SK-N-SH (cell line): ENCODE measurements around the gene PSD. TPM values are rescaled to one million over a fixed set of nuclear protein-coding genes. Genes with fewer than 3 reads are reported as not detected.
"Not testable (repeated sequence)": the region's sequence is repeated elsewhere in the genome, so short reads cannot be mapped to it uniquely, and the experiment has no call there.

Source experiments
- CTCF ChIA-PET: fragments of 300-600, 350-600 bp; formaldehyde crosslinking; extraction: SDS; loops from one replicate; lab custom pipeline; 2021; lab: Yijun Ruan, JAX
- POLR2A ChIA-PET: fragments of 350-600 bp; sonication (Branson Sonifier 250); formaldehyde crosslinking; extraction: SDS; loops from one replicate; lab custom pipeline; 2020; ENCODE audit warnings: antibody characterized with exemption, inconsistent platforms; lab: Yijun Ruan, JAX
- DNase-seq: peaks from one replicate; pipeline ENCODE4 v3.0.0; 2012
- H2AFZ ChIP-seq: fragments of 200-600 bp; sonication (generic); 2 replicates; pipeline ENCODE4 v1.8.1; 2016; ENCODE audit warnings: antibody characterized with exemption, mild to moderate bottlenecking, low read depth
- H3F3A ChIP-seq: fragments of 200-600 bp; sonication (generic); replicated peaks from 2 replicates; pipeline ENCODE3; 2016; ENCODE audit warnings: antibody characterized with exemption, mild to moderate bottlenecking; ENCODE audit not compliant: insufficient read depth
- H3K27ac ChIP-seq, 2 experiments: fragments of 200-500 bp in 1 of 2; fragments of 200-600 bp in 1 of 2; sonication (Bioruptor generic) in 1 of 2; sonication (generic), shearing (Covaris generic) in 1 of 2; 2 replicates each; pipeline versions ENCODE4 v1.5.1 to v1.6.1; 2014 to 2016; ENCODE audit warnings: low read depth in 2 of 2, inconsistent platforms in 1 of 2, low read length in 1 of 2, mild to moderate bottlenecking in 1 of 2, mixed read lengths in 1 of 2
- H3K27me3 ChIP-seq: fragments of 200-600 bp; sonication (generic), shearing (Covaris generic); 2 replicates; pipeline ENCODE4 v1.6.1; 2016; ENCODE audit warnings: mixed run types; ENCODE audit not compliant: insufficient read depth
- H3K36me3 ChIP-seq, 2 experiments: fragments of 200-500 bp in 1 of 2; fragments of 200-600 bp in 1 of 2; sonication (Bioruptor generic) in 1 of 2; sonication (generic) in 1 of 2; replicated peaks in 1 of 2; 2 replicates each; pipeline versions ENCODE3 to v1.5.1; 2014 to 2016; ENCODE audit warnings: low read length in 1 of 2, mild to moderate bottlenecking in 1 of 2; ENCODE audit not compliant: insufficient read depth in 2 of 2, control insufficient read depth in 1 of 2
- H3K4me1 ChIP-seq, 2 experiments: fragments of 200-500 bp in 1 of 2; fragments of 200-600 bp in 1 of 2; sonication (Bioruptor generic) in 1 of 2; sonication (generic), shearing (Covaris generic) in 1 of 2; 2 replicates each; pipeline versions ENCODE4 v1.5.1 to v1.6.1; 2014 to 2016; ENCODE audit warnings: low read depth in 1 of 2, low read length in 1 of 2, mixed run types in 1 of 2; ENCODE audit not compliant: insufficient read depth in 2 of 2, control insufficient read depth in 1 of 2
- H3K4me2 ChIP-seq: fragments of 200-600 bp; sonication (generic), shearing (Covaris generic); 2 replicates; pipeline ENCODE4 v1.6.1; 2017; ENCODE audit warnings: mixed run types
- H3K4me3 ChIP-seq, 2 experiments: fragments of 200-500 bp in 1 of 2; fragments of 200-600 bp in 1 of 2; sonication (Bioruptor generic) in 1 of 2; sonication (generic), shearing (Covaris generic) in 1 of 2; 2 replicates each; pipeline versions ENCODE4 v1.5.1 to v1.8.1; 2014 to 2016; ENCODE audit warnings: low read depth in 2 of 2, inconsistent platforms in 1 of 2, low read length in 1 of 2, mild to moderate bottlenecking in 1 of 2, mixed read lengths in 1 of 2, moderate library complexity in 1 of 2
- H3K79me2 ChIP-seq: fragments of 200-600 bp; sonication (generic); 2 replicates; pipeline ENCODE4 v1.8.1; 2017; ENCODE audit warnings: mild to moderate bottlenecking; ENCODE audit not compliant: insufficient read depth
- H3K9ac ChIP-seq: fragments of 200-600 bp; sonication (generic); 2 replicates; pipeline ENCODE4 v1.6.1; 2017; ENCODE audit warnings: mixed run types
- H3K9me2 ChIP-seq: fragments of 200-600 bp; sonication (generic); 2 replicates; pipeline ENCODE4 v1.6.1; 2017; ENCODE audit warnings: mixed run types
- H3K9me3 ChIP-seq: fragments of 200-600 bp; sonication (generic); 2 replicates; pipeline ENCODE4 v1.6.1; 2017; ENCODE audit warnings: mixed run types, mild to moderate bottlenecking, moderate library complexity
- H4K20me1 ChIP-seq: fragments of 200-600 bp; sonication (generic); 2 replicates; pipeline ENCODE4 v1.6.1; 2017; ENCODE audit warnings: mild to moderate bottlenecking, mixed run types; ENCODE audit not compliant: insufficient read depth
- ELF1 ChIP-seq: IDR thresholded peaks from 2 replicates; pipeline ENCODE4 v1.4.0; 2012
- GATA2 ChIP-seq: sonication (generic); formaldehyde crosslinking; IDR thresholded peaks from 2 replicates; pipeline ENCODE4 v1.5.0; 2020; ENCODE audit warnings: mild to moderate bottlenecking, missing genetic modification reagents
- MEF2A ChIP-seq: IDR thresholded peaks from 2 replicates; pipeline ENCODE4 v1.4.0; 2012; ENCODE audit warnings: low read depth, borderline replicate concordance
- NRF1 ChIP-seq: IDR thresholded peaks from 2 replicates; pipeline ENCODE4 v1.6.1; 2012; ENCODE audit warnings: low read depth, mild to moderate bottlenecking, low read length
- POLR2AphosphoS5 ChIP-seq: IDR thresholded peaks from 2 replicates; pipeline ENCODE4 v1.6.1; 2012; ENCODE audit warnings: low read depth, low read length
- RFX5 ChIP-seq: IDR thresholded peaks from 2 replicates; pipeline ENCODE4 v1.6.1; 2012; ENCODE audit warnings: mild to moderate bottlenecking, improper control_type of control experiment, low read length
- SMC3 ChIP-seq: IDR thresholded peaks from 2 replicates; pipeline ENCODE4 v1.6.1; 2012; ENCODE audit warnings: low read depth, low read length, improper control_type of control experiment
- TCF12 ChIP-seq: IDR thresholded peaks from 2 replicates; pipeline ENCODE4 v1.4.0; 2012
- TEAD4 ChIP-seq: IDR thresholded peaks from 2 replicates; pipeline ENCODE4 v1.4.0; 2012; ENCODE audit warnings: mild to moderate bottlenecking, borderline replicate concordance; ENCODE audit not compliant: insufficient read depth
- WGBS: methylation state at CpG from one replicate; pipeline ENCODE4 v1.1.6; 2017; ENCODE audit warnings: low lambda C conversion rate; 5-methylcytosine and 5-hydroxymethylcytosine counted together
- polyA plus RNA-seq, 3 experiments: library from polyadenylated mRNA; depleted of rRNA; stranded (reverse); fragments of >200 nt; gene quantifications; 2 replicates each; pipeline ENCODE4 v1.2.3, GENCODE V29; 2012
- TF ChIP-seq, protein P1 (sequence below): fragments of 200-600 bp; sonication (generic); IDR thresholded peaks from 2 replicates; pipeline ENCODE4 v1.6.1; 2017; ENCODE audit warnings: antibody characterized with exemption, mild to moderate bottlenecking, moderate library complexity
- TF ChIP-seq, protein P2 (sequence below): fragments of 150-350 bp; IDR thresholded peaks from 2 replicates; pipeline ENCODE4 v1.6.1; 2017; ENCODE audit warnings: antibody characterized with exemption, low read length, low read depth, borderline replicate concordance
- TF ChIP-seq, protein P3 (sequence below): IDR thresholded peaks from 2 replicates; pipeline ENCODE4 v1.6.1; 2012; ENCODE audit warnings: mild to moderate bottlenecking, low read depth, low read length, moderate library complexity

The PSD gene
- polyA plus RNA-seq, 1 of the 3 experiments (the other 2 are of a cell fraction): 0.97 TPM

DNA sequence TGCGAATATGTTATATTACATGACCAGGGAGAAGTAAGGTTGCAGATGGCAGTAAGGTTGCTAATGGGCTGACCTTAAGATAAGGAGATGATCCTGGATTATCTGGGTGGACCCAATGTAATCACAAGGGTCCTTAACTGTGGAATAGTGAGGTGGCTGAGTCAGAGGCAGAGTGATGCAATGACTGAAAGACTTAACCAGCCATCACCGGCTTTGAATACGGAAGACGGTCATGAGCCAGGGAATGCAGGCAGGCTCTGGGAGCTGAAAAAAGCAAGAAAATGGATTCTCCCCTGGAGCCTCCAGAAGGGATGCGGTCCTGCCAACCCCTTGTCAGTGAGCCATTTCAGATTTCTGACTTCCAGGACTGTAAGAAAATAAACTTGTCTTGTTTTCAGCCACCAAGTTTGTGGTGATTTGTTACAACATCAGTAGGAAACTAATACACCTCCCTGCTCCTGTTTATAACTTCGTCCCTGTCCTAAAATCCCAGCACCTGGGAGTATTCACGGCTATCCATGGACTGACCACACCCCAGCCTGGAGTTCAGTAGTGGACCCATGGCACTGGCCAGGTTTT lies 37.4 kb upstream of the PSD start:
- H3K4me2 ChIP-seq: no peak overlapping the region
- DNase-seq: no peak
- H3K9ac ChIP-seq: no peak overlapping the region
- peaks cover 0 to 10% of the 10 kb centered on the region in 2 experiments; a peak in 1 of 4 replicates for H3K4me1 ChIP-seq
- H3K27me3 ChIP-seq: no peaks in the 10 kb centered on the region
- no peak overlapping the region for H3K27ac ChIP-seq
- TF ChIP-seq, protein P1, sequence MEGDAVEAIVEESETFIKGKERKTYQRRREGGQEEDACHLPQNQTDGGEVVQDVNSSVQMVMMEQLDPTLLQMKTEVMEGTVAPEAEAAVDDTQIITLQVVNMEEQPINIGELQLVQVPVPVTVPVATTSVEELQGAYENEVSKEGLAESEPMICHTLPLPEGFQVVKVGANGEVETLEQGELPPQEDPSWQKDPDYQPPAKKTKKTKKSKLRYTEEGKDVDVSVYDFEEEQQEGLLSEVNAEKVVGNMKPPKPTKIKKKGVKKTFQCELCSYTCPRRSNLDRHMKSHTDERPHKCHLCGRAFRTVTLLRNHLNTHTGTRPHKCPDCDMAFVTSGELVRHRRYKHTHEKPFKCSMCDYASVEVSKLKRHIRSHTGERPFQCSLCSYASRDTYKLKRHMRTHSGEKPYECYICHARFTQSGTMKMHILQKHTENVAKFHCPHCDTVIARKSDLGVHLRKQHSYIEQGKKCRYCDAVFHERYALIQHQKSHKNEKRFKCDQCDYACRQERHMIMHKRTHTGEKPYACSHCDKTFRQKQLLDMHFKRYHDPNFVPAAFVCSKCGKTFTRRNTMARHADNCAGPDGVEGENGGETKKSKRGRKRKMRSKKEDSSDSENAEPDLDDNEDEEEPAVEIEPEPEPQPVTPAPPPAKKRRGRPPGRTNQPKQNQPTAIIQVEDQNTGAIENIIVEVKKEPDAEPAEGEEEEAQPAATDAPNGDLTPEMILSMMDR: no peak
- TF ChIP-seq, protein P2, sequence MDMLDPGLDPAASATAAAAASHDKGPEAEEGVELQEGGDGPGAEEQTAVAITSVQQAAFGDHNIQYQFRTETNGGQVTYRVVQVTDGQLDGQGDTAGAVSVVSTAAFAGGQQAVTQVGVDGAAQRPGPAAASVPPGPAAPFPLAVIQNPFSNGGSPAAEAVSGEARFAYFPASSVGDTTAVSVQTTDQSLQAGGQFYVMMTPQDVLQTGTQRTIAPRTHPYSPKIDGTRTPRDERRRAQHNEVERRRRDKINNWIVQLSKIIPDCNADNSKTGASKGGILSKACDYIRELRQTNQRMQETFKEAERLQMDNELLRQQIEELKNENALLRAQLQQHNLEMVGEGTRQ: no peak
- no peak for TF ChIP-seq GATA2
- TF ChIP-seq, protein P3, sequence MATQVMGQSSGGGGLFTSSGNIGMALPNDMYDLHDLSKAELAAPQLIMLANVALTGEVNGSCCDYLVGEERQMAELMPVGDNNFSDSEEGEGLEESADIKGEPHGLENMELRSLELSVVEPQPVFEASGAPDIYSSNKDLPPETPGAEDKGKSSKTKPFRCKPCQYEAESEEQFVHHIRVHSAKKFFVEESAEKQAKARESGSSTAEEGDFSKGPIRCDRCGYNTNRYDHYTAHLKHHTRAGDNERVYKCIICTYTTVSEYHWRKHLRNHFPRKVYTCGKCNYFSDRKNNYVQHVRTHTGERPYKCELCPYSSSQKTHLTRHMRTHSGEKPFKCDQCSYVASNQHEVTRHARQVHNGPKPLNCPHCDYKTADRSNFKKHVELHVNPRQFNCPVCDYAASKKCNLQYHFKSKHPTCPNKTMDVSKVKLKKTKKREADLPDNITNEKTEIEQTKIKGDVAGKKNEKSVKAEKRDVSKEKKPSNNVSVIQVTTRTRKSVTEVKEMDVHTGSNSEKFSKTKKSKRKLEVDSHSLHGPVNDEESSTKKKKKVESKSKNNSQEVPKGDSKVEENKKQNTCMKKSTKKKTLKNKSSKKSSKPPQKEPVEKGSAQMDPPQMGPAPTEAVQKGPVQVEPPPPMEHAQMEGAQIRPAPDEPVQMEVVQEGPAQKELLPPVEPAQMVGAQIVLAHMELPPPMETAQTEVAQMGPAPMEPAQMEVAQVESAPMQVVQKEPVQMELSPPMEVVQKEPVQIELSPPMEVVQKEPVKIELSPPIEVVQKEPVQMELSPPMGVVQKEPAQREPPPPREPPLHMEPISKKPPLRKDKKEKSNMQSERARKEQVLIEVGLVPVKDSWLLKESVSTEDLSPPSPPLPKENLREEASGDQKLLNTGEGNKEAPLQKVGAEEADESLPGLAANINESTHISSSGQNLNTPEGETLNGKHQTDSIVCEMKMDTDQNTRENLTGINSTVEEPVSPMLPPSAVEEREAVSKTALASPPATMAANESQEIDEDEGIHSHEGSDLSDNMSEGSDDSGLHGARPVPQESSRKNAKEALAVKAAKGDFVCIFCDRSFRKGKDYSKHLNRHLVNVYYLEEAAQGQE: no peak
- TF ChIP-seq NRF1: no peak
- TF ChIP-seq TEAD4: no peak
- no peak for TF ChIP-seq ELF1
- TF ChIP-seq RFX5: no peak
- TF ChIP-seq TCF12: no peak
- TF ChIP-seq POLR2AphosphoS5: no peak
- no peak for TF ChIP-seq SMC3
- TF ChIP-seq MEF2A: no peak
- no peak overlapping the region for H2AFZ ChIP-seq
- H3F3A ChIP-seq: peaks cover 15% of the 10 kb centered on the region
- no peaks in the 10 kb centered on the region for H4K20me1 ChIP-seq
- H3K4me3 ChIP-seq: no peak overlapping the region
- no peaks in the 10 kb centered on the region for H3K79me2 ChIP-seq
- 79% methylated on average over 7 of the region's 7 CpGs for WGBS
- H3K9me2 ChIP-seq: no peaks in the 10 kb centered on the region
- no peaks in the 10 kb centered on the region for H3K9me3 ChIP-seq
- POLR2A ChIA-PET: no interaction called here
- CTCF ChIA-PET: no interaction called here
- no peaks in the 10 kb centered on the region for H3K36me3 ChIP-seq

DNA sequence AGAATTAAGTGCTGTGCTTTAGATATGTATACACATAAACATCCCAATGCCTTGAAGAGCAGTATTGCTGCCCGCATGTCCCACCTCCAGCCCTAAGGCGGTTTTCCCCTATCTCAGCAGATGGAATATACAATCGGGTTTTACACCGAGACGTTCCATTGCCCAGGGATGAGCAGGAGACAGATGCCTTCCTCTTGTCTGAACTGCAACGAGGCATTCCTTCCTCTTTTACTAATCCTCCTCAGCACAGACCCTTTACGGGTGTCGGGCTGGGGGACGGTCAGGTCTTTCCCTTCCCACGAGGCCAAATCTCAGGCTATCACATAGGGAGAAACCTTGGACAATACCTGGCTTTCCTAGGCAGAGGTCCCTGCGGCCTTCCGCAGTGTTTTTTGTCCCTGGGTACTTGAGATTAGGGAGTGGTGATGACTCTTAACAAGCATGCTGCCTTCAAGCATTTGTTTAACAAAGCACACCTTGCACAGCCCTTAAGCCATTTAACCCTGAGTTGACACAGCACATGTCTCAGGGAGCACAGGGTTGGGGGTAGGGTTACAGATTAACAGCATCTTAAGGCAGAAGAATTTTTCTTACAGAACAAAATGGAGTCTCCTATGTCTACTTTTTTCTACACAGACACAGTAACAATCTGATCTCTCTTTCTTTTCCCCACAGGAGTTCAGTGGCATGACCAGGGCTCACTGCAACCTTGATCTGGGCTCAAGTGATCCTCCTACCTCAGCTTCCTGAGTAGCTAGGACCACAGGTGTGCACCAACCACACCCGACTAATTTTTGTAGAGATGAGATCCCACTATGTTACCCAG lies 36.3 kb upstream of the PSD start:
- POLR2A ChIA-PET, H3K79me2 ChIP-seq, DNase-seq, CTCF ChIA-PET, H2AFZ ChIP-seq, H3K36me3 ChIP-seq, H3K27me3 ChIP-seq, H3K9me3 ChIP-seq, H3K9ac ChIP-seq, H3K4me3 ChIP-seq, H3K4me1 ChIP-seq, H4K20me1 ChIP-seq, H3K9me2 ChIP-seq, H3K4me2 ChIP-seq, H3K27ac ChIP-seq: not testable (repeated sequence)
- H3F3A ChIP-seq: peaks cover 15% of the 10 kb centered on the region
- 85% methylated on average over 13 of the region's 13 CpGs for WGBS
